OCI-LY3 (cell line): Measurements from ENCODE around the gene PAGR1.

Experiments
- EZH2phosphoT487 ChIP-seq: fragments of 200-600 bp; shearing (Covaris generic); IDR thresholded peaks from 2 replicates; pipeline ENCODE4 v1.6.1; 2018; ENCODE audit warnings: antibody characterized with exemption, mixed run types, low read depth
- TF ChIP-seq, protein P1 (sequence below): fragments of 200-600, 300-600 bp; sonication (generic); IDR thresholded peaks from 2 replicates; pipeline ENCODE4 v1.5.1; 2014; ENCODE audit warnings: antibody characterized with exemption, low read length, low read depth

DNA sequence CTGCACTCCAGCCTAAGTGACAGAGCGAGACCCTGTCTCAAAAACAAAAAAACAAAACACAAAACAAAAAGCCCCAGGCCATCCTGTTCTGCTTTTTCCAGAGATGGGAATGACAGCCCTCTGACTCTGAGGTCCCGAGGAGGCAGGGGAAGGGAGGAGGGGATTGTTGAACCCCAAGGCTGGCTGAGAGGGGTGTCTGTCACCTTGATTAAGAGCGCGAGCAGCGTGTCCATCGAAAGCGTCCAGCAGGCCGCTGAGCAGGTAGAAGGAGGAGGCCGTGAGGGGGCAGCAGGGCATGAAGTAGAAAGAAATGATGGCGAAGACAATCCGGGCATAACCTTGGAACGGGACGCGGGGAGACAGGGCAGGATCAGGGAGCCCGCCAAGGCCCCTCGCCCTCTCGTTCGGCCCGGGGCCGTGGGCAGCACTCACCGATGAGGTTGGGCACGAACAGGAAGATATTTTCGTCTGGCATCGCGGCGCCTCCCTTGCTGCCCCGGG is 46.5 kb downstream of the PAGR1 start:
- TF ChIP-seq, protein P1, sequence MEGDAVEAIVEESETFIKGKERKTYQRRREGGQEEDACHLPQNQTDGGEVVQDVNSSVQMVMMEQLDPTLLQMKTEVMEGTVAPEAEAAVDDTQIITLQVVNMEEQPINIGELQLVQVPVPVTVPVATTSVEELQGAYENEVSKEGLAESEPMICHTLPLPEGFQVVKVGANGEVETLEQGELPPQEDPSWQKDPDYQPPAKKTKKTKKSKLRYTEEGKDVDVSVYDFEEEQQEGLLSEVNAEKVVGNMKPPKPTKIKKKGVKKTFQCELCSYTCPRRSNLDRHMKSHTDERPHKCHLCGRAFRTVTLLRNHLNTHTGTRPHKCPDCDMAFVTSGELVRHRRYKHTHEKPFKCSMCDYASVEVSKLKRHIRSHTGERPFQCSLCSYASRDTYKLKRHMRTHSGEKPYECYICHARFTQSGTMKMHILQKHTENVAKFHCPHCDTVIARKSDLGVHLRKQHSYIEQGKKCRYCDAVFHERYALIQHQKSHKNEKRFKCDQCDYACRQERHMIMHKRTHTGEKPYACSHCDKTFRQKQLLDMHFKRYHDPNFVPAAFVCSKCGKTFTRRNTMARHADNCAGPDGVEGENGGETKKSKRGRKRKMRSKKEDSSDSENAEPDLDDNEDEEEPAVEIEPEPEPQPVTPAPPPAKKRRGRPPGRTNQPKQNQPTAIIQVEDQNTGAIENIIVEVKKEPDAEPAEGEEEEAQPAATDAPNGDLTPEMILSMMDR, result no peak; the same call in 1 of the 2 replicates
- TF ChIP-seq EZH2phosphoT487, result no peak
